Measurements from ENCODE around the gene XCL2. TPM values are rescaled to one million over a fixed set of nuclear protein-coding genes. Genes with fewer than 3 reads are reported as not detected.

The XCL2 gene
- polyA plus RNA-seq, 2 donors: not detected

DNA sequence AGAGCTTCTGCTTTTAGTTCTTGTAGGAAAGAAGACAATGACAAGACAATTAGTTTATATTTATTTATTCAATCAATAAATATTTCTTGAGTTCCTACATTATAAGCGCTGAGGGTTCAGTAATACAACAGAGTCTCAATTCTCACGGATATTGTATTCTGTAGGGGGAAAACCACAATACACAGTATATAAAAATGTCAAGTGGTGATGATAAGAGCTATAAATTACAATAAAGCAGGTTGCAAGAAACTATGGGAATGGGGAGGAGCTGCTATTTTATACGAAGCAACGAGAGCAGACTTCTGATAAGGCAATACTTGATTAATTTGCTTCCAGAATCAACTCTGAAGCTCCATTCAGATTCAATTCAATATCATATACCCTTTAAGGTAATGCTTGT is 22.0 kb upstream of the XCL2 start:
- H3K4me3 ChIP-seq (ENCODE audit: low read depth in 1 of 2, low read length in 2 of 2): no peak overlapping the region
- no peaks in the 10 kb centered on the region for H3K36me3 ChIP-seq (ENCODE audit: control insufficient read depth in 2 of 2, insufficient read depth in 2 of 2, low read length in 1 of 2)
- no peaks in the 10 kb centered on the region for H3K9me3 ChIP-seq (ENCODE audit: control insufficient read depth in 2 of 2, insufficient read depth in 1 of 2, low read depth in 1 of 2, low read length in 1 of 2)
- no peaks in the 10 kb centered on the region for H3K4me1 ChIP-seq (ENCODE audit: control insufficient read depth in 2 of 2, insufficient read depth in 2 of 2, low read length in 1 of 2)
- no peak overlapping the region for H3K27ac ChIP-seq (ENCODE audit: low read depth in 2 of 2, low read length in 1 of 2)
- no peaks in the 10 kb centered on the region for H3K27me3 ChIP-seq (ENCODE audit: control insufficient read depth in 1 of 2, insufficient read depth in 2 of 2, low read length in 2 of 2)
- WGBS, 2 donors: 52 to 58% methylated on average over 4 of the region's 4 CpGs

DNA sequence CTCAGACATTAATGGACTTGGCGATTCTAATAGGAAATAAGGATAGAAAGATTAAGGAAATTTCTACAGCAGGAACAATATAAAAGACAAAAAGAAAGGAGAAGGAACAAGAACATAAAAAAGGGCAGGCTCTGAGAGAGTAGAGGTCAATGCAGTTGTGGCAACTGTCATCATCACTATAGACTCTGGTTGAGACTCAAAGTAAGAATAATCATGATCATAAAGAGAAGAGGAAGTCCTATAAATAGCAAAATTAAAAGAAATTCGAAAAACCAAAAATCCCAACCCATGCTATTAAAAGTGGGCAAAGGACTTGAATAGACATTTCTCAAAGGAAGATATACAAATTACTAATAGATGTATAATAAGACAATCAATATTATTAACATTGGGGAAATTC is 18.2 kb upstream of the XCL2 start:
- Histone ChIP-seq H3K9me3 (ENCODE audit: control insufficient read depth in 2 of 2, insufficient read depth in 1 of 2, low read depth in 1 of 2, low read length in 1 of 2) (no peaks in the 10 kb centered on the region), H3K4me1 (ENCODE audit: control insufficient read depth in 2 of 2, insufficient read depth in 2 of 2, low read length in 1 of 2) (no peaks in the 10 kb centered on the region), H3K27me3 (ENCODE audit: control insufficient read depth in 1 of 2, insufficient read depth in 2 of 2, low read length in 2 of 2) (no peaks in the 10 kb centered on the region), H3K4me3 (ENCODE audit: low read depth in 1 of 2, low read length in 2 of 2) (no peak overlapping the region), H3K36me3 (ENCODE audit: control insufficient read depth in 2 of 2, insufficient read depth in 2 of 2, low read length in 1 of 2) (no peaks in the 10 kb centered on the region), H3K27ac (ENCODE audit: low read depth in 2 of 2, low read length in 1 of 2) (no peak overlapping the region)
- 70 to 77% methylated on average over 2 of the region's 2 CpGs for WGBS, 2 donors

DNA sequence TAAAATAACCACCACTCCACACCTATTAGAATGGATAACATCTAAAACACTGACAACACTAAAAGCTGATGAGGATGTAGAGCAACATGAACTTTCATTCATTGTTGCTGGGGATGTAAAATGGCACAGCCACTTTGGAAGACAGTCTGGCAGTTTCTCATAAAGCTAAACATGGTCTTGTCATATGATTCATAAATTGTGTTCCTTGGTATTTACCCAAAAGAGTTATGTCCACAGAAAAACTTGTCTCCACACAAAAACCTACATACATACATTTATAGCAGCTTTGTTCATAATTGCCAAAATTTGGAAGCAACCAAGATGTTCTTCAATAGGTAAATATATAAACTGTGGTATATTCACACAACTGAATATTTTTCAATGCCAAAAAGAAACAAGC is 16.6 kb upstream of the XCL2 start:
- H3K9me3 ChIP-seq (ENCODE audit: control insufficient read depth in 2 of 2, insufficient read depth in 1 of 2, low read depth in 1 of 2, low read length in 1 of 2): no peaks in the 10 kb centered on the region
- H3K4me3 ChIP-seq (ENCODE audit: low read depth in 1 of 2, low read length in 2 of 2): no peak overlapping the region
- no peaks in the 10 kb centered on the region for H3K4me1 ChIP-seq (ENCODE audit: control insufficient read depth in 2 of 2, insufficient read depth in 2 of 2, low read length in 1 of 2)
- H3K36me3 ChIP-seq (ENCODE audit: control insufficient read depth in 2 of 2, insufficient read depth in 2 of 2, low read length in 1 of 2): no peaks in the 10 kb centered on the region
- no peaks in the 10 kb centered on the region for H3K27me3 ChIP-seq (ENCODE audit: control insufficient read depth in 1 of 2, insufficient read depth in 2 of 2, low read length in 2 of 2)
- no peak overlapping the region for H3K27ac ChIP-seq (ENCODE audit: low read depth in 2 of 2, low read length in 1 of 2)

DNA sequence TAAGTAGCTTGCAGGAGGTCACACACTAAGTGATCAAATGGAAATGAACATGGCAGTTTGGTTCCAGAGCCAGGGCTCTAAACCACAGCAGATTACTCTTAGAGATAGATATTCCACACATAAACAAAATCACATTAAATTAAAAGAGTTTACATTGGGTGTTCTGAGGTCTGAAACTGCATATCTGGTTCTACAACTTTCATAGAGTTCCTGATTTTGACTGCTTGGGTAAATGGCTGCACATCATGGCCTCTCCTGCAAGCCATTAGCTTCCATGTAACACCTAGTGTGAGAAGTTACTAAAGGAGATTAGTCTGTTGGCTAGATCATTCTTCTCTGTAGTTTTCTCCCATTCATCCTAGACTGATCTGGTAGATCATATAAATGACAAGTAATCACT is 12.8 kb upstream of the XCL2 start:
- H3K9me3 ChIP-seq (ENCODE audit: control insufficient read depth in 2 of 2, insufficient read depth in 1 of 2, low read depth in 1 of 2, low read length in 1 of 2): no peaks in the 10 kb centered on the region
- no peaks in the 10 kb centered on the region for H3K4me1 ChIP-seq (ENCODE audit: control insufficient read depth in 2 of 2, insufficient read depth in 2 of 2, low read length in 1 of 2)
- H3K27ac ChIP-seq (ENCODE audit: low read depth in 2 of 2, low read length in 1 of 2): no peak overlapping the region
- no peak overlapping the region for H3K4me3 ChIP-seq (ENCODE audit: low read depth in 1 of 2, low read length in 2 of 2)
- H3K27me3 ChIP-seq (ENCODE audit: control insufficient read depth in 1 of 2, insufficient read depth in 2 of 2, low read length in 2 of 2): no peaks in the 10 kb centered on the region
- H3K36me3 ChIP-seq (ENCODE audit: control insufficient read depth in 2 of 2, insufficient read depth in 2 of 2, low read length in 1 of 2): no peaks in the 10 kb centered on the region

DNA sequence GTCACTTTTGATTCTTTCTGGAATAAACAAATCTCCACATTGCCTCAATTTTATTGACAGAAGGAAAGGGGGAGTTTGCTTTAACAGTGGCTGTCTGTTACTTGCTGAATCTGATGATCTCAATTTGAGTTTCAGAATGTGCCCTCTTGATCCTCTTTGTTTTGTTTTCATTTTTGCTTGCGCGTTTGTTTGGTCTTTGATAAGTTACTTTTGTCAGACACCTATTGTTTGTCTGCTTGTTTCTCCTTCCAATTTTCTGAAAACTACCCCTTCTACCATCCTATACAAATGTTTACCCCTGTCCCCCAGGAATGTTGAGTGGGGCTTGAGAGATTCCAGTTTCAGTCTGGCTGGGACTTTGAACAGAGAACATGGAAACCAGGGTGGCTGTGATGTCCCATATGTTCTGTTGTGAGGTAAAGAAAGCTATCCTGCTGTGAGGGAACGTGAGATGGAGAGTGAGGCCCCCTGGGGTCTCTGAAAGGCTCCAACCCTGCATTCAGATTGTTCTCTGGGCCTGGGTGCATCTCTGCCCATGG is 11.8 kb upstream of the XCL2 start:
- 73 to 79% methylated on average over 3 of the region's 3 CpGs for WGBS, 2 donors
- Histone ChIP-seq H3K27ac (ENCODE audit: low read depth in 2 of 2, low read length in 1 of 2) (no peak overlapping the region), H3K27me3 (ENCODE audit: control insufficient read depth in 1 of 2, insufficient read depth in 2 of 2, low read length in 2 of 2) (no peaks in the 10 kb centered on the region), H3K4me1 (ENCODE audit: control insufficient read depth in 2 of 2, insufficient read depth in 2 of 2, low read length in 1 of 2) (no peaks in the 10 kb centered on the region), H3K4me3 (ENCODE audit: low read depth in 1 of 2, low read length in 2 of 2) (no peak overlapping the region), H3K9me3 (ENCODE audit: control insufficient read depth in 2 of 2, insufficient read depth in 1 of 2, low read depth in 1 of 2, low read length in 1 of 2) (no peaks in the 10 kb centered on the region), H3K36me3 (ENCODE audit: control insufficient read depth in 2 of 2, insufficient read depth in 2 of 2, low read length in 1 of 2) (no peaks in the 10 kb centered on the region)

DNA sequence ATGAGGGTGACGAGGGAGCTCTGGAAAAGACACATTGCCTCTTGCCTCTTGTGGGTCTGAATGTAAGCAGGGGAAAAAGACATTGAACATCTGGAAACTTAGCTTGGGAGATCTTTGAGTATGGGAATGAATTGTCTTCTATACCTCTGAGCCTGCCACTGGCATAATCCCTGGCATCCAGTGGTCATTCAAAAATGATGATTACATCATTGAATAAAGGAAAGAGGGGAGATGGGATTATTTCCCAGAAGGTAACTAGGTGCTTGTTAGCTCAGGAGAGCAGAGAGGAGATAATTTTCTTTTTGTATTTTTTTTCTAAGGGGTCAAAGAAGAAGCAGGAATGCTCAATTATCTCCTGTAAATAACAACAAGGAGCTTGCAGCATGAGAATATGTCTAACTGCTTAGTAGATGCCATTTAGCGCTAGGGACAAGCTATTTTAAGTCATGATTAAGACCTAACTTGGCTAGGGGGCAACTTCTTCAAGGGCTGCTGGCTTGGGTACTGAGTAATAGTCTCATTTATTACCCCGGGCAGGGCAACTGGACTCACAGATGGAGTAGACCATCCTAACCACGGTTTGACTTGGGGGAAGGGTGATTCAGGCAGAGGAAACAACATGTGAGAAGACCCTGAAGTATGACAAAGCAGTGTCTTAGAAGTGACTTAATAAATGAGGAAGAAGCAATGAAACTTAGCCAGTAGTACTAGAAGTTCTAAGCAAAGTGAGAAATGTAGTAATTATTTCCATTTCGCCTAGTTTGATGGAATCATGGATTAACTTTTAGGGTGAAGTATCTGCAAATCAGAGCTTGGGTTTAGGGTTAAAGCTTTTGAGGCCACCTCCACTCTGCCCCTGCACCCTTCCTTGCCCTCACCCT is 11.0 kb upstream of the XCL2 start:
- Histone ChIP-seq H3K4me1 (ENCODE audit: control insufficient read depth in 2 of 2, insufficient read depth in 2 of 2, low read length in 1 of 2) (no peaks in the 10 kb centered on the region), H3K9me3 (ENCODE audit: control insufficient read depth in 2 of 2, insufficient read depth in 1 of 2, low read depth in 1 of 2, low read length in 1 of 2) (no peaks in the 10 kb centered on the region), H3K27me3 (ENCODE audit: control insufficient read depth in 1 of 2, insufficient read depth in 2 of 2, low read length in 2 of 2) (no peaks in the 10 kb centered on the region), H3K36me3 (ENCODE audit: control insufficient read depth in 2 of 2, insufficient read depth in 2 of 2, low read length in 1 of 2) (no peaks in the 10 kb centered on the region), H3K4me3 (ENCODE audit: low read depth in 1 of 2, low read length in 2 of 2) (no peak overlapping the region), H3K27ac (ENCODE audit: low read depth in 2 of 2, low read length in 1 of 2) (no peak overlapping the region)
- WGBS, 2 donors: 84 to 85% methylated on average over 5 of the region's 5 CpGs

DNA sequence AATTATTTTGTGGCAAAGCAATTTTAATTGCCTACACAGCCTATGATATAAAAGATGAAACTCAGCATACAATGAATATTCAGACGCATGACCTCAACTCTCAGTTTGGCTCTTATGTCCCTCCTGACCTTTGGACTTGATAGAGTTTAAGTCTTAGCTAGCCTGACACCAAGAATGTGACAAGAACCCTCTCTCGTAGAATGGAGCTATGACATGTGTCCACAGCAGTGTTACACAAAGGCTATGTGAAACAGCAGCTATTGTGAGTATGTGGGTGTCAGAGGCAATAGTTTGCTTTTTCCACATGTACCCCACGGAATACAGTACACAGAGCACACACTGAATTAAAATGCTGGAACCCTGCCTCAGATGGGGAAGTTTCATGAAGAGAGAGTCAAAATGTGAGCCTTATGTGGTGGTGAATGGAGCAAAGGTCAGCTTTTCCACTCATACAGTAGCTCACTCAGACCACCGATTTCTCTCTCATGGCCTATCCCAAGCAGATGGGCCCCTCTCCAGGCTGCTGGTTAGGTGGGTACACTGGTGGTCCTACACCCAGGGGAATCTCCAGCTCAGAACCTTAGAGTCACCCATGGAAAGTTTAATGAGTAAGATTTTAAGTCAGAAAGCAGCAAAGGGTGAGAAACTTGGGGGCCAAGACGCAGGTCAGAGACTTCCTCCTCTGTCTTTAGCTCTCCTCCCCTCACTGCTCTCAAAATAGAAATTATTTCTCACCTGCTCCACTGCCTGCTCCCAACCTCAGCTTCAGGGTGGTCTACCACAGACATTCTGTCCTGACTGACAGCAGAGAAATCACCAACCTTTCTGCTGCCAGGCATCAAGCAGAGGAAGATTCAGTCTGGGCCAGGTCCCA is 10.1 kb upstream of the XCL2 start:
- Histone ChIP-seq H3K36me3 (ENCODE audit: control insufficient read depth in 2 of 2, insufficient read depth in 2 of 2, low read length in 1 of 2) (no peaks in the 10 kb centered on the region), H3K4me3 (ENCODE audit: low read depth in 1 of 2, low read length in 2 of 2) (no peak overlapping the region), H3K27me3 (ENCODE audit: control insufficient read depth in 1 of 2, insufficient read depth in 2 of 2, low read length in 2 of 2) (no peaks in the 10 kb centered on the region), H3K9me3 (ENCODE audit: control insufficient read depth in 2 of 2, insufficient read depth in 1 of 2, low read depth in 1 of 2, low read length in 1 of 2) (no peaks in the 10 kb centered on the region), H3K4me1 (ENCODE audit: control insufficient read depth in 2 of 2, insufficient read depth in 2 of 2, low read length in 1 of 2) (no peaks in the 10 kb centered on the region), H3K27ac (ENCODE audit: low read depth in 2 of 2, low read length in 1 of 2) (no peak overlapping the region)
- WGBS, 2 donors: 73 to 75% methylated on average over 5 of the region's 5 CpGs

DNA sequence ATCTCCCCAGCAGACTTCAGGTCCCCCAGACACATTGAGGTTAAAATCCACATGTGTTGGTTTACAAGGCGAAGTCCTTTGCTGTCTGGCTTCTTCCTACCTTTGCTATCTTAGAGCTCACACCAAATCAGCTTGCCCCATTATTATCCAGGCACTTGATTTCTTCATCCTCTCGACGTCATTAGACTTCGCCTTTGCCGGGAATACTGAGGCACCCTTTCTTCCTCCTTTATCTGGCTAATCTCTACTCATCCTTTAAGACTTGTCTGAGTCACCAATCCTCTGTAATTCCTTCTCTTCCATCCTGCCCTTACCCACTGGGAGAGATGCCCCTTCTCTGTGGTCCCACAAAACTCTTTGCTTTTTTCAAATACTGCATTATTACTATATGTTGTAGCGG is 9.2 kb upstream of the XCL2 start:
- Histone ChIP-seq H3K27ac (ENCODE audit: low read depth in 2 of 2, low read length in 1 of 2) (no peak overlapping the region), H3K27me3 (ENCODE audit: control insufficient read depth in 1 of 2, insufficient read depth in 2 of 2, low read length in 2 of 2) (no peaks in the 10 kb centered on the region), H3K36me3 (ENCODE audit: control insufficient read depth in 2 of 2, insufficient read depth in 2 of 2, low read length in 1 of 2) (no peaks in the 10 kb centered on the region), H3K4me3 (ENCODE audit: low read depth in 1 of 2, low read length in 2 of 2) (no peak overlapping the region), H3K4me1 (ENCODE audit: control insufficient read depth in 2 of 2, insufficient read depth in 2 of 2, low read length in 1 of 2) (no peaks in the 10 kb centered on the region), H3K9me3 (ENCODE audit: control insufficient read depth in 2 of 2, insufficient read depth in 1 of 2, low read depth in 1 of 2, low read length in 1 of 2) (no peaks in the 10 kb centered on the region)
- 91 to 94% methylated on average over 6 of the region's 6 CpGs for WGBS, 2 donors

DNA sequence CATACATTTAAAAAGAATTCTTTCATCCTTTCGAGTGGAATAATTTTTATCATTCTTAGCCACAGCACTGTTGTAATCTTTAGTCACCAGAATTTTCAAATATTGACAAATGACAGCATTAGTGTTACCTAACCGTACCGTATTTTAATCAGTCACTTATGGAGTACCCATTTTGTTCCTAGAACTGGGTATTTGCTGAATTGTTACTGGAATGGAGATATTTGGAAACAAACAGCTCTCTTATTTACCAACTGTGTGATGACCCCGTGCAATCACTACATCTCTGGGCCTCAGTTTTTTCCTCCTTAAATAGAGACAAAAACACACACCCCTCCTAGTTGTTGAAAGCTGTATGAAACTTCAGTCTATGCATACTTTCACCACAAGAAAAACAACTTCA is 7.9 kb upstream of the XCL2 start:
- no peaks in the 10 kb centered on the region for H3K4me1 ChIP-seq (ENCODE audit: control insufficient read depth in 2 of 2, insufficient read depth in 2 of 2, low read length in 1 of 2)
- WGBS, 2 donors: 58 to 65% methylated on average over 4 of the region's 4 CpGs
- H3K4me3 ChIP-seq (ENCODE audit: low read depth in 1 of 2, low read length in 2 of 2): no peak overlapping the region
- H3K27ac ChIP-seq (ENCODE audit: low read depth in 2 of 2, low read length in 1 of 2): no peak overlapping the region
- H3K36me3 ChIP-seq (ENCODE audit: control insufficient read depth in 2 of 2, insufficient read depth in 2 of 2, low read length in 1 of 2): no peaks in the 10 kb centered on the region
- H3K9me3 ChIP-seq (ENCODE audit: control insufficient read depth in 2 of 2, insufficient read depth in 1 of 2, low read depth in 1 of 2, low read length in 1 of 2): no peaks in the 10 kb centered on the region
- no peaks in the 10 kb centered on the region for H3K27me3 ChIP-seq (ENCODE audit: control insufficient read depth in 1 of 2, insufficient read depth in 2 of 2, low read length in 2 of 2)

Measured in esophagus (tissue), 2 donors.